GM12872 (cell line): ENCODE measurements around the gene PLPP6.

Source experiments
- TF ChIP-seq, protein P1 (sequence below): IDR thresholded peaks from 3 replicates; pipeline ENCODE4 v1.5.1; 2011; ENCODE audit warnings: low read depth, mild to moderate bottlenecking, low read length, moderate library complexity; ENCODE audit not compliant: insufficient read depth

PLPP6 gene

GRCh38 chr9:4700932-4701331 lies 38.8 kb downstream of the PLPP6 start:
- TF ChIP-seq, protein P1, sequence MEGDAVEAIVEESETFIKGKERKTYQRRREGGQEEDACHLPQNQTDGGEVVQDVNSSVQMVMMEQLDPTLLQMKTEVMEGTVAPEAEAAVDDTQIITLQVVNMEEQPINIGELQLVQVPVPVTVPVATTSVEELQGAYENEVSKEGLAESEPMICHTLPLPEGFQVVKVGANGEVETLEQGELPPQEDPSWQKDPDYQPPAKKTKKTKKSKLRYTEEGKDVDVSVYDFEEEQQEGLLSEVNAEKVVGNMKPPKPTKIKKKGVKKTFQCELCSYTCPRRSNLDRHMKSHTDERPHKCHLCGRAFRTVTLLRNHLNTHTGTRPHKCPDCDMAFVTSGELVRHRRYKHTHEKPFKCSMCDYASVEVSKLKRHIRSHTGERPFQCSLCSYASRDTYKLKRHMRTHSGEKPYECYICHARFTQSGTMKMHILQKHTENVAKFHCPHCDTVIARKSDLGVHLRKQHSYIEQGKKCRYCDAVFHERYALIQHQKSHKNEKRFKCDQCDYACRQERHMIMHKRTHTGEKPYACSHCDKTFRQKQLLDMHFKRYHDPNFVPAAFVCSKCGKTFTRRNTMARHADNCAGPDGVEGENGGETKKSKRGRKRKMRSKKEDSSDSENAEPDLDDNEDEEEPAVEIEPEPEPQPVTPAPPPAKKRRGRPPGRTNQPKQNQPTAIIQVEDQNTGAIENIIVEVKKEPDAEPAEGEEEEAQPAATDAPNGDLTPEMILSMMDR: no peak

DNA sequence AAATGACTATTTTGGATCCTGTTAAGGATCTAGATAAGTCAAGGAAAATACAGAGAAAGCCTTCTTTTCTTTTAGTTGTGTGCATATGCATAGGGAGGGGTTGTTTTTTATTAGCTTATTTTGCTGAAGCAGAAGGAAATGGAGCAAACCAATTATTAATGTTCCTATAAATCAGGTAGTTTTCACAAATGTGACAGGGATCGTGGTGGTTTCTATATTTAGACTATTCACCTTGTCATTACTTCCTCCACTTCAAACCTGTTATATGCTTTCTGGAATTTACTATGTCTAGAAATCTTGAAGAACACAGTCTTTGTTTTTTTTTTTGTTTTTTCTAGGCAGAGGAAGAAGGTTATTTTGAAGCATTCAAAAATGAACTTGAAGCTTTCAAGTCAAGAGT lies 39.4 kb downstream of the PLPP6 start:
- TF ChIP-seq, protein P1: no peak

DNA sequence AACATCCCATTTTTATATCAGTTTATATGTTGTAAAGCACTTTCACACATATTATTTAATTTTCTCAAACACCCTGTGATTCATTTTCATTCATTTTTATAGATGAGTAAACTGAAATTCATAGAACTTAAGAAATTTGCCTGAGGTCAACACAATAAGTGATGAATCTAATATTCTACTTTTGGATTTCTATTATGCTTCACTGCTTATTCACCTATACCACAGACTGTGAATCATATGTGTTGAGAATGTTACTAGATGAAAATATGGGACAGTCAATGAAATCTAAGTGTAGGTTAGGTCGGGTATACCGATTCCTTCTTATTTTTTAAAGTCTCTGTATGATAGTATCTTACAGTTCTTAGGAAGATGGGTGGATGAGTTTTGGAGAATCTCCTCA lies 42.0 kb downstream of the PLPP6 start:
- TF ChIP-seq, protein P1: no peak

DNA sequence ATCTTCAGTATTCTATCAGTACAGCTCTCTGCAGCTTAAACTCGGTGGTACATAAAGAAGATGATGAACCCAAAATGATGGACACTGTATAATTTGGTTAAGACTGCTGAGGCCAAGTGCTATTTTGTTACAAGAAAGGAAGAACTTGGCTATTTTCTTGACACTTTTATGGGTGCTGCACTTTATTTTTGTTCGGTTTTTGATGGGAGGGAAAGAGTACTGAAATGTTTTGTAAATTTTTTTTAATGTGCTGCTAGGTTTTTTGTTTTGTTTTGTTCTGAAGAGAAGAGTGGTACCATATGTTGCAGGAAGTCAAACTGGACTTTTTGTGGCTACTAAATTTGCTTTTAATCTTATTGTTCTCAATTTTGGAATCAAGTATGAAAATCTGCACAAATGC lies 43.9 kb downstream of the PLPP6 start:
- TF ChIP-seq, protein P1: no peak

GRCh38 chr9:4706971-4707622 lies 45.0 kb downstream of the PLPP6 start:
- TF ChIP-seq, protein P1: no peak

- TF ChIP-seq, protein P1: no peak
Observed at GRCh38 chr9:4709380-4709779, 47.3 kb downstream of the PLPP6 start.

GRCh38 chr9:4713849-4714248 lies 51.8 kb downstream of the PLPP6 start:
- TF ChIP-seq, protein P1: no peak
